ENCODE results near the gene MEPCE. TPM values are rescaled to one million over a fixed set of nuclear protein-coding genes. Genes with fewer than 3 reads are reported as not detected.

MEPCE gene
- total RNA-seq, 2 experiments from 2014 or later: 52.6 to 57.0 TPM

GRCh38 chr7:100389437-100390088 is 40.1 kb upstream of the MEPCE start:
- Histone ChIP-seq H3K36me3 (ENCODE audit: insufficient read depth, low read length) (no peaks in the 10 kb centered on the region), H3K9me3 (ENCODE audit: control insufficient read depth in 1 of 2, insufficient read depth in 1 of 2, low read length in 2 of 2) (no peaks in the 10 kb centered on the region), H3K4me1 (ENCODE audit: insufficient read depth, low read length) (no peaks in the 10 kb centered on the region), H3K27me3 (ENCODE audit: control insufficient read depth in 1 of 2, insufficient read depth in 2 of 2, low read length in 2 of 2) (peaks cover 0 to 2% of the 10 kb centered on the region in 2 experiments), H3K27ac (ENCODE audit: low read depth in 1 of 2, low read length in 2 of 2) (no peak overlapping the region), H3K4me3 (ENCODE audit: low read length) (no peak overlapping the region)
- no peak for ATAC-seq (ENCODE audit: poor library complexity)
- POLR2A ChIA-PET: no interaction called here
- no peak for DNase-seq
- H3K27ac Mint-ChIP-seq: no peak overlapping the region
- CTCF ChIA-PET: interaction anchor here (0.8 kb wide), 1 partner anchor 18 kb away, joined by 3 read pairs; no protein-coding TSS in a partner anchor
- no peak for TF ChIP-seq CTCF (IDR thresholded peaks at IDR 0.05)
- H3K27me3 Mint-ChIP-seq: peaks cover 6% of the 10 kb centered on the region
- no peak overlapping the region for H3K4me3 Mint-ChIP-seq
- H3K36me3 Mint-ChIP-seq (ENCODE audit: low read depth): no peaks in the 10 kb centered on the region
- no peaks in the 10 kb centered on the region for H3K4me1 Mint-ChIP-seq (ENCODE audit: low read depth)
- intact Hi-C loops (cut with DNase I, micrococcal nuclease): no loop called here
- no peaks in the 10 kb centered on the region for H3K9me3 Mint-ChIP-seq

- H3K36me3 ChIP-seq (ENCODE audit: insufficient read depth, low read length): no peaks in the 10 kb centered on the region
- H3K4me1 ChIP-seq (ENCODE audit: insufficient read depth, low read length): no peaks in the 10 kb centered on the region
- H3K27ac Mint-ChIP-seq: no peak overlapping the region
- CTCF ChIA-PET: no interaction called here
- no peaks in the 10 kb centered on the region for H3K9me3 Mint-ChIP-seq
- H3K36me3 Mint-ChIP-seq (ENCODE audit: low read depth): no peaks in the 10 kb centered on the region
- TF ChIP-seq CTCF (IDR thresholded peaks at IDR 0.05): no peak
- no peak for DNase-seq
- intact Hi-C loops (cut with DNase I, micrococcal nuclease): no loop called here
- H3K27ac ChIP-seq (ENCODE audit: low read depth in 1 of 2, low read length in 2 of 2): no peak overlapping the region
- H3K4me1 Mint-ChIP-seq (ENCODE audit: low read depth): no peaks in the 10 kb centered on the region
- H3K4me3 ChIP-seq (ENCODE audit: low read length): no peak overlapping the region
- POLR2A ChIA-PET: no interaction called here
- no peak overlapping the region for H3K4me3 Mint-ChIP-seq
- H3K9me3 ChIP-seq (ENCODE audit: control insufficient read depth in 1 of 2, insufficient read depth in 1 of 2, low read length in 2 of 2): no peaks in the 10 kb centered on the region
- H3K27me3 Mint-ChIP-seq: peaks cover 6% of the 10 kb centered on the region
- H3K27me3 ChIP-seq (ENCODE audit: control insufficient read depth in 1 of 2, insufficient read depth in 2 of 2, low read length in 2 of 2): peaks cover 0 to 2% of the 10 kb centered on the region in 2 experiments
- no peak for ATAC-seq (ENCODE audit: poor library complexity)
Measured at GRCh38 chr7:100390286-100391009, 39.2 kb upstream of the MEPCE start.

GRCh38 chr7:100393233-100393905 is 36.3 kb upstream of the MEPCE start:
- intact Hi-C loops (cut with DNase I, micrococcal nuclease): no loop called here
- Mint-ChIP-seq H3K4me3 (no peak overlapping the region), H3K9me3 (no peaks in the 10 kb centered on the region), H3K27ac (no peak overlapping the region), H3K36me3 (ENCODE audit: low read depth) (no peaks in the 10 kb centered on the region), H3K27me3 (peaks cover 6% of the 10 kb centered on the region), H3K4me1 (ENCODE audit: low read depth) (peaks cover 11% of the 10 kb centered on the region)
- no peak for ATAC-seq (ENCODE audit: poor library complexity)
- POLR2A ChIA-PET: no interaction called here
- H3K4me1 ChIP-seq (ENCODE audit: insufficient read depth, low read length): peaks cover 19% of the 10 kb centered on the region
- CTCF ChIA-PET: no interaction called here
- no peak for TF ChIP-seq CTCF (IDR thresholded peaks at IDR 0.05)
- H3K36me3 ChIP-seq (ENCODE audit: insufficient read depth, low read length): no peaks in the 10 kb centered on the region
- H3K9me3 ChIP-seq (ENCODE audit: control insufficient read depth in 1 of 2, insufficient read depth in 1 of 2, low read length in 2 of 2): no peaks in the 10 kb centered on the region
- no peak for DNase-seq
- H3K4me3 ChIP-seq (ENCODE audit: low read length): no peak overlapping the region
- no peak overlapping the region for H3K27ac ChIP-seq (ENCODE audit: low read depth in 1 of 2, low read length in 2 of 2)
- peaks cover 0 to 2% of the 10 kb centered on the region in 2 experiments for H3K27me3 ChIP-seq (ENCODE audit: control insufficient read depth in 1 of 2, insufficient read depth in 2 of 2, low read length in 2 of 2)
